HepG2 (cell line): ENCODE measurements around the gene IFIT3. TPM values are rescaled to one million over a fixed set of nuclear protein-coding genes. Genes with fewer than 3 reads are reported as not detected.

Source experiments
- ATAC-seq: fragments of 200-7000 bp; cut with Tn5 transposase; 3 replicates; pipeline ENCODE4 v1.9.1; 2020; ENCODE audit warnings: mild to moderate bottlenecking, moderate library complexity
- BruUV-seq: library from RNA; stranded (reverse); fragments of 400-500 nt; replicated peaks from 2 replicates; lab custom pipeline; 2021; lab: Mats Ljungman, UMichigan
- CTCF ChIA-PET: fragments of 300-600 bp; formaldehyde crosslinking; extraction: SDS; loops from one replicate; lab custom pipeline; 2021; ENCODE audit warnings: low total read pairs, inconsistent platforms, low intra/inter-chr PET ratio; lab: Yijun Ruan, JAX
- POLR2A ChIA-PET: fragments of 350-600 bp; sonication (Branson Sonifier 250); formaldehyde crosslinking; loops from one replicate; lab custom pipeline; 2020; ENCODE audit warnings: antibody characterized with exemption, inconsistent platforms; lab: Yijun Ruan, JAX
- DNase-seq: peaks from one replicate; pipeline ENCODE4 v3.0.0-alpha.2; 2015; ENCODE audit warnings: low spot score
- FAIRE-seq: peaks from 3 replicates; lab custom pipeline; 2011; peaks lifted over from hg19 to GRCh38; lab: Jason Lieb, UNC
- H2AFZ ChIP-seq: one replicate; pipeline ENCODE4 v1.6.1; 2011; ENCODE audit warnings: low read length, inconsistent platforms
- H3K27ac ChIP-seq: fragments of 300-600 bp; 3 replicates; pipeline ENCODE4 v1.8.0; 2011; ENCODE audit warnings: mixed run types, mild to moderate bottlenecking, mixed read lengths, low read length, inconsistent platforms; ENCODE audit not compliant: insufficient read depth; ENCODE audit errors: extremely low read length
- H3K27me3 ChIP-seq, 2 experiments: fragments of 200-600 bp in 1 of 2; 2 replicates in 1 of 2; 3 replicates in 1 of 2; pipeline versions ENCODE4 v1.6.0 to v1.8.0; 2011; ENCODE audit warnings: low read length in 2 of 2, mild to moderate bottlenecking in 2 of 2, moderate library complexity in 2 of 2, inconsistent platforms in 1 of 2; ENCODE audit not compliant: insufficient read depth in 2 of 2, control insufficient read depth in 1 of 2
- H3K36me3 ChIP-seq, 2 experiments: fragments of 200-600 bp in 1 of 2; replicated peaks in 1 of 2; 2 replicates in 1 of 2; 3 replicates in 1 of 2; pipeline versions ENCODE4 v1.5.1 to v1.8.0; 2011; ENCODE audit warnings: low read length in 2 of 2, inconsistent platforms in 1 of 2; ENCODE audit not compliant: insufficient read depth in 2 of 2, control insufficient read depth in 1 of 2
- H3K4me1 ChIP-seq: 2 replicates; pipeline ENCODE4 v1.5.1; 2012; ENCODE audit warnings: low read length, inconsistent platforms; ENCODE audit not compliant: insufficient read depth
- H3K4me2 ChIP-seq: 2 replicates; pipeline ENCODE4 v1.6.0; 2011; ENCODE audit warnings: low read depth, low read length, inconsistent platforms
- H3K4me3 ChIP-seq, 3 experiments: fragments of 200-600 bp in 1 of 3; sonication (generic), shearing (Covaris generic) in 1 of 3; replicated peaks in 1 of 3; 2 replicates each; pipeline ENCODE4 v1.5.1; 2011 to 2016; ENCODE audit warnings: low read length in 3 of 3, inconsistent platforms in 2 of 3, low read depth in 2 of 3, mild to moderate bottlenecking in 2 of 3, control low read depth in 1 of 3, mixed read lengths in 1 of 3; ENCODE audit not compliant: insufficient read depth in 1 of 3
- H3K79me2 ChIP-seq: one replicate; pipeline ENCODE4 v1.6.1; 2011; ENCODE audit warnings: low read length, inconsistent platforms; ENCODE audit not compliant: insufficient read depth
- H3K9ac ChIP-seq: 2 replicates; pipeline ENCODE4 v1.6.0; 2011; ENCODE audit warnings: mild to moderate bottlenecking, low read depth, low read length, inconsistent platforms; ENCODE audit not compliant: insufficient read depth
- H3K9me3 ChIP-seq: 2 replicates; pipeline ENCODE4 v1.5.1; 2012; ENCODE audit warnings: mild to moderate bottlenecking, low read length
- H4K20me1 ChIP-seq: 2 replicates; pipeline ENCODE4 v1.6.0; 2011; ENCODE audit warnings: inconsistent platforms, mild to moderate bottlenecking, low read length, moderate library complexity; ENCODE audit not compliant: insufficient read depth
- EZH2 ChIP-seq: conservative IDR thresholded peaks from 2 replicates; pipeline ENCODE4 v1.6.1; 2012; ENCODE audit warnings: mild to moderate bottlenecking, low read depth, low read length, moderate library complexity
- KLF9 ChIP-seq: IDR thresholded peaks from 2 replicates; pipeline ENCODE4 v1.6.1; 2016; ENCODE audit warnings: low read depth
- U2AF1 ChIP-seq: fragments of 200-400 bp; formaldehyde crosslinking; optimal IDR thresholded peaks from 2 replicates; pipeline ENCODE3; 2017; ENCODE audit warnings: mild to moderate bottlenecking, low read depth, low read length
- ZBTB8A ChIP-seq: sonication (generic); formaldehyde crosslinking; IDR thresholded peaks from 2 replicates; pipeline ENCODE4 v1.4.0; 2020; ENCODE audit warnings: mild to moderate bottlenecking, low read depth, missing genetic modification reagents, borderline replicate concordance
- ZFP1 ChIP-seq: IDR thresholded peaks from 2 replicates; pipeline ENCODE4 v1.6.1; 2016
- ZNF101 ChIP-seq: sonication (generic); formaldehyde crosslinking; IDR thresholded peaks from 2 replicates; pipeline ENCODE4 v1.4.0; 2020; ENCODE audit warnings: mild to moderate bottlenecking, low read depth, missing genetic modification reagents, borderline replicate concordance
- ZNF143 ChIP-seq: sonication (generic); formaldehyde crosslinking; IDR thresholded peaks from 2 replicates; pipeline ENCODE4 v1.4.0; 2020; ENCODE audit warnings: missing genetic modification reagents
- ZNF292 ChIP-seq: sonication (generic); formaldehyde crosslinking; IDR thresholded peaks from 2 replicates; pipeline ENCODE4 v1.8.1; 2022; ENCODE audit warnings: mild to moderate bottlenecking, low read depth, missing genetic modification reagents, borderline replicate concordance
- ZNF768 ChIP-seq: sonication (generic); formaldehyde crosslinking; IDR thresholded peaks from 2 replicates; pipeline ENCODE4 v1.4.0; 2020; ENCODE audit warnings: missing genetic modification reagents
- WGBS: methylation state at CpG from one replicate; pipeline ENCODE4 v1.1.6; 2017; ENCODE audit warnings: low lambda C conversion rate; 5-methylcytosine and 5-hydroxymethylcytosine counted together
- in situ Hi-C: cut with HindIII; loops from 2 replicates; pipeline ENCODE4 v1.10.0; 2017; ENCODE audit warnings: low pct_unique_long_range_greater_than_20kb; ENCODE audit not compliant: extremely low pct_ligation_motif_present
- intact Hi-C: fragments of 100-400 bp; cut with micrococcal nuclease; formaldehyde crosslinking; loops from one replicate; pipeline ENCODE4 v1.10.0; 2022; ENCODE audit not compliant: unreplicated experiment
- polyA plus RNA-seq, 8 experiments: library from polyadenylated mRNA; depleted of rRNA in 3 of 8; stranded (reverse) in 7 of 8; unstranded in 1 of 8; fragments of >200 nt; fragmentation: Illumina TruSeq in 4 of 8; extraction: Trizol in 4 of 8; gene quantifications; 2 replicates each; pipeline versions ENCODE4 v1.2.1 to v1.2.3, GENCODE V29; 2011 to 2016; ENCODE audit warnings: low read depth in 4 of 8, missing spikeins in 1 of 8, mixed read lengths in 1 of 8; ENCODE audit not compliant: insufficient read depth in 1 of 8
- total RNA-seq, 5 experiments: library from RNA; depleted of rRNA; stranded (reverse); fragments of >200 nt; fragmentation: Illumina TruSeq; extraction: Trizol; gene quantifications; 2 replicates each; pipeline ENCODE4 v1.2.3, GENCODE V29; 2016; ENCODE audit warnings: low read depth in 1 of 5
- TF ChIP-seq, protein P1 (sequence below): IDR thresholded peaks from 2 replicates; pipeline ENCODE4 v1.6.1; 2016; ENCODE audit warnings: missing biosample characterization, missing genetic modification reagents, low read depth
- TF ChIP-seq, protein P2 (sequence below): sonication (generic); formaldehyde crosslinking; conservative IDR thresholded peaks from 2 replicates; pipeline ENCODE4 v1.8.0; 2022; ENCODE audit warnings: low read depth, missing genetic modification reagents
- TF ChIP-seq, protein P3 (sequence below): sonication (generic); formaldehyde crosslinking; IDR thresholded peaks from 2 replicates; pipeline ENCODE4 v1.8.0; 2022; ENCODE audit warnings: missing genetic modification reagents, mild to moderate bottlenecking, borderline replicate concordance

Gene IFIT3
- total and polyA plus RNA-seq, 2 of the 13 experiments (the other 11 are each of a cell fraction or from before 2014, with no cell fraction given) = 0.48 to 3.1 TPM

- TF ChIP-seq ZNF143 (no peak), U2AF1 (no peak)
- TF ChIP-seq, protein P1, sequence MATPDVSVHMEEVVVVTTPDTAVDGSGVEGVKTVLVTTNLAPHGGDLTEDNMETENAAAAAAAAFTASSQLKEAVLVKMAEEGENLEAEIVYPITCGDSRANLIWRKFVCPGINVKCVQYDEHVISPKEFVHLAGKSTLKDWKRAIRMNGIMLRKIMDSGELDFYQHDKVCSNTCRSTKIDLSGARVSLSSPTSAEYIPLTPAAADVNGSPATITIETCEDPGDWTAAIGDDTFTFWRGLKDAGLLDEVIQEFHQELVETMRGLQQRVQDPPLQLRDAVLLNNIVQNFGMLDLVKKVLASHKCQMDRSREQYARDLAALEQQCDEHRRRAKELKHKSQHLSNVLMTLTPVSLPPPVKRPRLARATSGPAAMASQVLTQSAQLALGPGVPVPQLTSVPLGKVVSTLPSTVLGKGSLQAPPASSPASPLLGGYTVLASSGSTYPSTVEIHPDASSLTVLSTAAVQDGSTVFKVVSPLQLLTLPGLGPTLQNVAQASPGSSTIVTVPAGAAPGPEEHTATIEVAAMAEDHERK (CRISPR knock-in tag) = no peak
- BruUV-seq = no TSS peak
- 25% methylated on average over 1 of the region's 1 CpG for WGBS
- ChIA-PET POLR2A (no interaction called here), CTCF (no interaction called here)
- Histone ChIP-seq H3K79me2 (no peaks in the 10 kb centered on the region), H3K27me3 (no peaks in the 10 kb centered on the region), H3K9ac (no peak overlapping the region), H2AFZ (no peak overlapping the region), H3K27ac (no peak overlapping the region), H4K20me1 (no peaks in the 10 kb centered on the region), H3K4me2 (no peak overlapping the region), H3K9me3 (no peaks in the 10 kb centered on the region), H3K4me3 (no peak overlapping the region), H3K4me1 (no peaks in the 10 kb centered on the region), H3K36me3 (no peaks in the 10 kb centered on the region)
- DNase-seq (no peak), FAIRE-seq (no peak), ATAC-seq (no peak)
- intact Hi-C loops = no loop called here
- in situ Hi-C loops = no loop called here
These were observed 55.0 kb downstream of the IFIT3 start for GRCh38 chr10:89382757-89383156.

DNA sequence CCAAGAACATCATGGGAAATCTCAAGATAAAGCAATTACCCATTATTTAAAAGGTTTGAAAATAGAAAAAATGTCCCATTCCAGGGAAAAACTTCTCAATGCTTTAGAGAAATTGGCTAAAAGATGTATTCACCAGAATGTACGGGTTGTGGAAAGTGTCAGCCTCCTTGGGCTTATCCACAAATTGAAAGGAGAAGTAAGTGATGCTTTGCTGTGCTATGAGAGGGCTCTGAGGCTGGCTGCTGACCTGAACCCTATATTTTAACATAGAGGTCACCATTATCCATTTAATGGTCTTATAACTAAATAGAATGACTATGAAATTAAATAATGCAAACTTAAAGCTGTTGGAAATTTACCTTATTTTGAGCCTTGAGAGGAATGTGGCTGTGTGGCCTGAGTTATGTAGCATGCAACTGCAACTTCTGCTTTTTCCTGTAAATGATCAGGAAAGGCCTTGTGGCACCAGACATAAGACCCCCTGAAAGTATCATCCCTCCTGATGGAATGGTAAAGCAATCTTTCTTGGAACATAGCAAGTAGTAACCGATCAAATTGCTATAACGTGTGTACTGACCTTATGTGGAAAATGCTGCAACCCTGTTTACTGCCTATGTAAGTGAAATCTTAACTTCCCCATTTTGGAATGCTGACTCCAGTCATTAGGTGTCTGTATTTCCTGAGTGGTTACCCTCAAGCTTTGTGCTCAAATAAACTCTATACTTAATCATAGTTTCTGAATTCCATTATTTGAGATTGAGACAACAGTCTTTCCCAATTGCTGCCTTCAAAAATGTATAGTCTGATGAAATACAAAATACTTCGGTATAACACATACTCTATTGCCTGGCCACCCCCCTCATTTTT lies 56.9 kb downstream of the IFIT3 start:
- no TSS peak for BruUV-seq
- TF ChIP-seq ZBTB8A (CRISPR knock-in tag) = no peak
- TF ChIP-seq ZNF101 (CRISPR knock-in tag) = no peak
- TF ChIP-seq ZFP1 (CRISPR knock-in tag) = no peak
- TF ChIP-seq EZH2 = no peak
- no peak for TF ChIP-seq ZNF292
- TF ChIP-seq, protein P2, sequence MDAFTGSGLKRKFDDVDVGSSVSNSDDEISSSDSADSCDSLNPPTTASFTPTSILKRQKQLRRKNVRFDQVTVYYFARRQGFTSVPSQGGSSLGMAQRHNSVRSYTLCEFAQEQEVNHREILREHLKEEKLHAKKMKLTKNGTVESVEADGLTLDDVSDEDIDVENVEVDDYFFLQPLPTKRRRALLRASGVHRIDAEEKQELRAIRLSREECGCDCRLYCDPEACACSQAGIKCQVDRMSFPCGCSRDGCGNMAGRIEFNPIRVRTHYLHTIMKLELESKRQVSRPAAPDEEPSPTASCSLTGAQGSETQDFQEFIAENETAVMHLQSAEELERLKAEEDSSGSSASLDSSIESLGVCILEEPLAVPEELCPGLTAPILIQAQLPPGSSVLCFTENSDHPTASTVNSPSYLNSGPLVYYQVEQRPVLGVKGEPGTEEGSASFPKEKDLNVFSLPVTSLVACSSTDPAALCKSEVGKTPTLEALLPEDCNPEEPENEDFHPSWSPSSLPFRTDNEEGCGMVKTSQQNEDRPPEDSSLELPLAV = no peak
- no peak for TF ChIP-seq KLF9 (CRISPR knock-in tag)
- TF ChIP-seq, protein P3, sequence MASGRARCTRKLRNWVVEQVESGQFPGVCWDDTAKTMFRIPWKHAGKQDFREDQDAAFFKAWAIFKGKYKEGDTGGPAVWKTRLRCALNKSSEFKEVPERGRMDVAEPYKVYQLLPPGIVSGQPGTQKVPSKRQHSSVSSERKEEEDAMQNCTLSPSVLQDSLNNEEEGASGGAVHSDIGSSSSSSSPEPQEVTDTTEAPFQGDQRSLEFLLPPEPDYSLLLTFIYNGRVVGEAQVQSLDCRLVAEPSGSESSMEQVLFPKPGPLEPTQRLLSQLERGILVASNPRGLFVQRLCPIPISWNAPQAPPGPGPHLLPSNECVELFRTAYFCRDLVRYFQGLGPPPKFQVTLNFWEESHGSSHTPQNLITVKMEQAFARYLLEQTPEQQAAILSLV (CRISPR knock-in tag) = no peak
- TF ChIP-seq ZNF768 (CRISPR knock-in tag) = no peak

More for the DNA sequence above, 56.9 kb downstream of the IFIT3 start:
- Histone ChIP-seq H2AFZ (no peak overlapping the region), H3K9ac (no peak overlapping the region), H3K36me3 (no peaks in the 10 kb centered on the region), H3K27me3 (no peaks in the 10 kb centered on the region), H3K4me1 (no peaks in the 10 kb centered on the region), H3K4me3 (no peak overlapping the region), H4K20me1 (no peaks in the 10 kb centered on the region), H3K9me3 (no peaks in the 10 kb centered on the region), H3K79me2 (no peaks in the 10 kb centered on the region), H3K4me2 (no peak overlapping the region), H3K27ac (no peak overlapping the region)
- no peak for DNase-seq
- ATAC-seq = no peak
- no peak for FAIRE-seq
- CTCF ChIA-PET = no interaction called here
- in situ Hi-C loops = no loop called here
- intact Hi-C loops = no loop called here
- 46% methylated on average over 3 of the region's 4 CpGs for WGBS
- POLR2A ChIA-PET = no interaction called here
